SH-SY5Y (cell line): ENCODE results near the gene OVOL1.

Experiments
- GATA2 ChIP-seq: IDR thresholded peaks from 2 replicates; pipeline ENCODE4 v1.6.1; 2011; ENCODE audit warnings: mild to moderate bottlenecking, low read depth, low read length
- GATA3 ChIP-seq: IDR thresholded peaks from 2 replicates; pipeline ENCODE4 v1.6.1; 2011; ENCODE audit warnings: low read depth, mild to moderate bottlenecking, low read length, moderate library complexity

DNA sequence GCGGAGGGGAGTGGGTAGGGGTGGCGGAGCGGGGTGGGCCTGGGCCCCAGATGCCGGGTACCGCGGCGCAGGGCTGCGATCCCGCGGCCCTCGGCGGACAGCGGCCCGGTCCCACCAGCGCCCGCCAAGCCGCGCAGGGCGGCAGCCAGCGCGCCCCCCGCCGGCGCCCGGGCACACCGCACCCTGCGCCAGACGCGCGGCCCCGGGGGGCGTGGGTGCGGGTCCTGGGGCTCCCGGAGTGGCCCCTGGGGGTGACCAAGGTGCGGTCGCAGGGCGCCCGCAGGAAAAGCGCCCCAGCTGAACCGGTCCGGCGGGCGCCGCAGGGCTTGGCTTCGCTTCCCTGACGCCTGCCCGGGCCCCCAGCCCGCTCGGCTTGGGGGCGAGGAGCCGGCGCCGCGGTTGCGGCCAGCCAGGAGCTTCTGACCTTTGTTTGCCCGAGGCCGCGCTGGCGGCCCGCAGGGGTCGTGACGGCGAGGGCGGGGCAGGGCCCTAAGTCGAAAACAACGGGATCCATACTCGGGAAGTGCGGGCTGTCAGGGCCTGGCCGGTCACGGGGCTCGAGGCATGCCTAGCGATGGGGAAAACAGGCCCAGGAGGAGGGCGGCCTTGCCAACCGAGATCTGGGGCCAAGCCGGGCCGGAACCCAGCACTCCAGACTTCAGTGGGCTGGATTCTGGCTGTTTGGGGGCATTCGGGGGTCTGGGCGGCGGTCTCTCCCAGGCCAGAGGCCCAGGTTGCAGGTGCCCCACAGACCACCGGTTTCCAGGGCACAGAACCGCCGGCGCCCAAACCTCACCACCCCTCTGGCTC lies 5.5 kb upstream of the OVOL1 start:
- TF ChIP-seq GATA3 (no peak), GATA2 (no peak)
